Choroid plexus epithelial cell (primary cell): Measurements from ENCODE around the gene RGS17.

Source experiments
- DNase-seq: peaks from one replicate; pipeline ENCODE4 v3.0.0-alpha.2; 2010; ENCODE audit warnings: low read depth
- H3K4me3 ChIP-seq: 2 replicates; pipeline ENCODE4 v1.5.1; 2011; ENCODE audit warnings: low read depth, mild to moderate bottlenecking, control low read depth, low read length, moderate library complexity
- TF ChIP-seq, protein P1 (sequence below): conservative IDR thresholded peaks from 2 replicates; pipeline ENCODE4 v1.5.1; 2011; ENCODE audit warnings: low read depth, mild to moderate bottlenecking, control low read depth, inconsistent platforms, low read length, moderate library complexity

The RGS17 gene, protein sequence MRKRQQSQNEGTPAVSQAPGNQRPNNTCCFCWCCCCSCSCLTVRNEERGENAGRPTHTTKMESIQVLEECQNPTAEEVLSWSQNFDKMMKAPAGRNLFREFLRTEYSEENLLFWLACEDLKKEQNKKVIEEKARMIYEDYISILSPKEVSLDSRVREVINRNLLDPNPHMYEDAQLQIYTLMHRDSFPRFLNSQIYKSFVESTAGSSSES

DNA sequence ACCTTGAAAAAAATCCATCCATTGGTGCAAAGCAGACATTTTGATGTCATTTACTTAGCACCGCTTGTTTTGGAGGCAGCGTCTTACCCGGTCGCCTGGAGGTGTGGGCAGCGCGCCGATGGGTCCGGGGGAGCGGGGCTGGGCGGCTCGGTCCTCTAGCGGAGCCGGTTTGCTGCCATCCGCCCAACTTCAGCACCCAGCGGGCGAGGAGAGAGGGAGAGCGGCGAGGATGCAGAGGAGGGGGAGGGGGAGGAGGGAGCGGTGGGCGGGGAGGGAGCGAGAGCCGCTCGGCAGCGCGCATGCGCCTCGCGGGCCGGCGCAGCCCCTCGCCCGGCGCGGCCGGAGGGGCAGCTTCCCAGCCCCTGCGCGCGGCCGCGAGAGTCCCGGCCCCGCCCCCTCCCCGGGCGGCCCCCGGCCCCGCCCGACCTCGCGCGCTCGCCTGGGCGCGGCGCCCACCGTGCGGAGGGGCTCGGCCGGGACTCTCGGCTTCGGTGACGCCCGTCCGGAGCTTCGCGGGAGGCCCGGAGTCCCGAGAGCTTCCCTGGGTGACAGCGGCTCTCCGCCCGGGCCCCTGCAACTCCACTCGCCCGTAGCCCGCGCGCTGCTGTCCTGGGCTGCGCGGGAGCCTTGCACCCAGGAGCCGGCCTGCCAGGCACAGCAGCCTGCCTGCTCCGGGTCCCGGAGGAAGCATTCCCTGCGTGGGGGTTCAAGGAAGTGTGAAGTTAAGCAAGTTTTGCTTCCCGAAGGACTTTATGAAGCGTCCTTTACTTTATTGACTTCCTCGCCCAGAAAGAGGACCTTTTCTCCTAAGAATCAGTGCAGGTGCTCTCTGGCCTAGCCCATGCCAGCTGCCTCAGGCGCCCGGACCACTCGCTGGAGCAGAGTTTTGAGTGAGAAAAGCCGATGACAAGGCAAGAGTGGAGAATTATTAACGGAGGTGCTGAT is at the start of gene RGS17:
RGS17 (minus strand) TSS at position 246 of the 945 bp plus-strand sequence. CDS start 87,264 bp downstream, outside the sequence.
- peak; percentile 81 for DNase-seq
- H3K4me3 ChIP-seq: peak within 1 kb of the TSS; percentile 86
- TF ChIP-seq, protein P1, sequence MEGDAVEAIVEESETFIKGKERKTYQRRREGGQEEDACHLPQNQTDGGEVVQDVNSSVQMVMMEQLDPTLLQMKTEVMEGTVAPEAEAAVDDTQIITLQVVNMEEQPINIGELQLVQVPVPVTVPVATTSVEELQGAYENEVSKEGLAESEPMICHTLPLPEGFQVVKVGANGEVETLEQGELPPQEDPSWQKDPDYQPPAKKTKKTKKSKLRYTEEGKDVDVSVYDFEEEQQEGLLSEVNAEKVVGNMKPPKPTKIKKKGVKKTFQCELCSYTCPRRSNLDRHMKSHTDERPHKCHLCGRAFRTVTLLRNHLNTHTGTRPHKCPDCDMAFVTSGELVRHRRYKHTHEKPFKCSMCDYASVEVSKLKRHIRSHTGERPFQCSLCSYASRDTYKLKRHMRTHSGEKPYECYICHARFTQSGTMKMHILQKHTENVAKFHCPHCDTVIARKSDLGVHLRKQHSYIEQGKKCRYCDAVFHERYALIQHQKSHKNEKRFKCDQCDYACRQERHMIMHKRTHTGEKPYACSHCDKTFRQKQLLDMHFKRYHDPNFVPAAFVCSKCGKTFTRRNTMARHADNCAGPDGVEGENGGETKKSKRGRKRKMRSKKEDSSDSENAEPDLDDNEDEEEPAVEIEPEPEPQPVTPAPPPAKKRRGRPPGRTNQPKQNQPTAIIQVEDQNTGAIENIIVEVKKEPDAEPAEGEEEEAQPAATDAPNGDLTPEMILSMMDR: no peak

DNA sequence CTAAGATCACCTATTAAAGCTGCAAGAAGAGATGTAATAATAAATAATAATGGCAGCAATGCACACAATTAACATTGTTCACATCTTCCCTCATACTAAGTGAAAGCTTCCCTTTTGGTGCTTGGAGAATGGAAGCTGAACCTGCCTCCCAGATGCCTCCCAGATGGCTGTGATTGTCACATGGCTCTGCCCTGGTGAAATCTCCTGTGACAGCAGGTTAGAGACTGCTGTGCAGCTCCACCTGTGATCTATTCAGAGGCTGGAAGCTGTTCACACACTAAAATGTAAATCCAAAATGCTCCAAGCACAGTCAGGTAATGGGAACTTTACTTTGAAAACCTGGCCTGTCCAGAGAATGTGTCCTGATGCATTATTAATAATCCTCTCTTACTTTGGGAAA is 41.7 kb upstream of the RGS17 start:
- TF ChIP-seq, protein P1: no peak
- H3K4me3 ChIP-seq: no peak overlapping the region
- DNase-seq: no peak

DNA sequence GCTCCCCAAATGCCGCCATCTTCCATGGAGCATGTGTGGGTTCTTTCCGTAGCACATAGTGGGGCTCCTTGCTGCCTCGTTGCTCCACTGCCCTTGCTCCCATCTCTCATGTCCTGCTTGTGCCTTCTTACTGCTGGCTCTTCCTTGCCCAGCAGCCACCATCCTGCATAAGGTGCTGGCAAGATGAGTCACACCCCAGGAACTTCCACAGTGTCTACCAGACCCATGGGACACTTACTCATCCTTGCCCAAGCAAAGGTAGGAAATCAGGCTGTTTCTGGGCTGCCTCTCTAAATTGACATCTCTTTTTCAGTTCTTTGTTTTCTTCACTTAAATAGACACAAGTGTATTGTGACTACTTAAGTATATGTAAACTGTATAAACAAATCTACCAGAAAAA is 39.4 kb upstream of the RGS17 start:
- H3K4me3 ChIP-seq: no peak overlapping the region
- peak; percentile 46 for DNase-seq
- TF ChIP-seq, protein P1: no peak

DNA sequence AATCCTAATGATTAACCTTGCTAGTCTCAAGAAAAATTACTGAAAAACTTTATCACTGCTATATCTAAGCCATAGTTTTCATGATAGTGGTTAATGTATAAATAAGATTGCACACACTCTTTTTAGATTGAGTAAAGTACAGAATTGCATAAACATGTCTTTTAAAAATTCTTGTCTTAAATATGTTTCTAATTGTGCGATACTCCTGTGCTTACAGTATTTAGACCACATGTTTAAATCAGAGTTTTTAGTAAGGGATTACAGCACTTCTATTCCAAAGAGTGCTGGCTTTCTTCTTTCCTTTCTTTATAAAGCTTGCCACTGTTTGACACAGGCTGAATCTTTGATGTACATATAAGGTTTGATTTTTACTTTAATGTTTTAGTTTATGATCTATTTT is 36.8 kb upstream of the RGS17 start:
- peak; percentile 19 for DNase-seq
- TF ChIP-seq, protein P1: no peak
- no peak overlapping the region for H3K4me3 ChIP-seq

DNA sequence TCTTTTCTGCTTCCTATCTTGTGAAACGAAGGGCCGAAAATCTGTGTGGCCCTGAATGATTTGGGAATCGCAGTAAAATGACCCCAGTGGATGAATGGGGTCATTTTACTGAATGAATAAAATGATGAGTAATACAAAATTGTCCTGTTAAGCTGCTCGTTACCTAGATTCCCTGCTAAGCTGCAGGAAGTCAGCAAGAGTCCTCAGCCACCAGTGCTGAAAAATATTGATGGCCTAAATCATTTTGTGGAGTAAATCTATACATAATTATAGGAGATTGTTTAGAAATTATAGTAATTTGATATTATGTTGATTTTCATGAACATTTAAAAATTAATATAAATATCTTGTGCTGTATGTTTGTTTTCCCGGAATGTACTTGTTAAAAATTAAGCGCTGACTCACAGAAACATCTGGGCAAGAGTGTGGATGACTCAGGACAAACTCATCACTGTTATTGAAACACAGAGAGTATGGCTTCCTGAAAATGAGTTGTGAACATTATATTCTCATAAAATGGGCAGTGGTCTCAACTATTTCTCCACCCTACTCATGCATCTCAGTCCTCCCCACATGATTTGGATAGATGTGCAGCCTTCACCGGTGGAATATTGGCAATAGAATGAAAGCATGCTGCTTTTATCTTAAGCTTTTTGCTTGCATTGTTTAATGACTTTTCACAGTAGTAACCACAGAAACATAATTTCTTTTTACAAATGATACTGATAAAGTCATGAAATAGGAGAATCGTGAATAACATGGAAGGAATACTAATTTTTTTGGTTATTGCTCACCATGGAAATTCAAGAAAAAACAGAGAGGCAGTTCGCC is 36.2 kb upstream of the RGS17 start:
- DNase-seq: peak; percentile 89

DNA sequence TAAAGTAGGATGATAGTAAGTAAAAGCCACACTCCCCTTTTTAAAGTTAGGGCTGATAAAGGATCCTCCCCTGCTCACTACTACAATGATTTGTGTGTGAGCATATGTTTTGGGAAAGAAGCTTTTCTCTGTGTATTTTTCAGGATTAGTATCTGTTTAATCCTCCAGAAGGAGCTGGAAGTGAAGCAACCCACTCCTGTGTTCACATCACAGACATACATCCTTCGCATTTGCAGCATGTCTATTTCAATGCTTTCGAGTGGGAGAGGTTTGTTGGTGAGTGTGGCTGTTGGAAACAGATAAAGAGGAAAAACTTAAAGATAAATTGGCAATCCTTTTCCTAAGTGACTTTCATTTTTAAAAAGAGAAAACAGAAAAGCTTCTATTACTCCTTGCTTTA is 31.6 kb upstream of the RGS17 start:
- peak; percentile 14 for DNase-seq
- no peak overlapping the region for H3K4me3 ChIP-seq
- TF ChIP-seq, protein P1: no peak

More for the DNA sequence above, 36.2 kb upstream of the RGS17 start:
- TF ChIP-seq, protein P1: no peak
- H3K4me3 ChIP-seq: no peak overlapping the region
